Measurements from ENCODE around the gene COL9A1. TPM values are rescaled to one million over a fixed set of nuclear protein-coding genes. Genes with fewer than 3 reads are reported as not detected.
"Not testable (repeated sequence)": the region's sequence is repeated elsewhere in the genome, so short reads cannot be mapped to it uniquely, and the experiment has no call there.

The COL9A1 gene
- not detected for total RNA-seq

DNA sequence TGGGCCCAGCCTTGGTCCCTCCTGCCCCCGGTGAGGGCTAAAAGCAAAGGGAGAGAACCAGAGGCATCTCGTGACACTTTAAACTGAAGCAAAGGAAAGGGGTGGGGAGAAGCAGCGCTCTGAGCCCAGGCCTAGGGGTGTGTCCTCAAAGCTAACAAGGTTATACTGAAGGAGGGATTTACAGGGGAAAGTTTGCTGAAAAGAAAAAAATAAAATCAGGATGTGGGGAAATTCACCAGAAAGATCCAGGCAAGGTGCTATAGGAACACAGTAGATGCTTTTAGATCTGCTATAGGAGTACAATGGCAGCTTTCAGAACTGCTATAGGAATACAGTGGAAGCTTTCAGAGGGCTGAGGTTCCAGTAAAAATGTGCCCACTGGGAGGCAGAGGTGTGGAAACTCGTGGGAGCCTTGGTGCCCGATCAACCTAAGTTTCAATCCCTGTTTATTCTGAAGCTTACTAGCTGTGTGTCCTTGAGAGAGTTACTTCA is at the start of gene COL9A1:
COL9A1 (minus strand) TSS at position 51 of the 492 bp plus-strand sequence. CDS start 160 bp downstream, outside the sequence.
- no peaks in the 10 kb centered on the region for H3K9me3 ChIP-seq
- H3K36me3 ChIP-seq, result no peaks in the 10 kb centered on the region
- H3K4me3 ChIP-seq, result no peak within 1 kb of the TSS
- TF ChIP-seq, protein P1, sequence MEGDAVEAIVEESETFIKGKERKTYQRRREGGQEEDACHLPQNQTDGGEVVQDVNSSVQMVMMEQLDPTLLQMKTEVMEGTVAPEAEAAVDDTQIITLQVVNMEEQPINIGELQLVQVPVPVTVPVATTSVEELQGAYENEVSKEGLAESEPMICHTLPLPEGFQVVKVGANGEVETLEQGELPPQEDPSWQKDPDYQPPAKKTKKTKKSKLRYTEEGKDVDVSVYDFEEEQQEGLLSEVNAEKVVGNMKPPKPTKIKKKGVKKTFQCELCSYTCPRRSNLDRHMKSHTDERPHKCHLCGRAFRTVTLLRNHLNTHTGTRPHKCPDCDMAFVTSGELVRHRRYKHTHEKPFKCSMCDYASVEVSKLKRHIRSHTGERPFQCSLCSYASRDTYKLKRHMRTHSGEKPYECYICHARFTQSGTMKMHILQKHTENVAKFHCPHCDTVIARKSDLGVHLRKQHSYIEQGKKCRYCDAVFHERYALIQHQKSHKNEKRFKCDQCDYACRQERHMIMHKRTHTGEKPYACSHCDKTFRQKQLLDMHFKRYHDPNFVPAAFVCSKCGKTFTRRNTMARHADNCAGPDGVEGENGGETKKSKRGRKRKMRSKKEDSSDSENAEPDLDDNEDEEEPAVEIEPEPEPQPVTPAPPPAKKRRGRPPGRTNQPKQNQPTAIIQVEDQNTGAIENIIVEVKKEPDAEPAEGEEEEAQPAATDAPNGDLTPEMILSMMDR (IDR thresholded peaks at IDR 0.05), result no peak
- H3K27me3 ChIP-seq (replicated peaks; ENCODE audit: insufficient read depth), result no peaks in the 10 kb centered on the region
- H3K4me1 ChIP-seq (ENCODE audit: control insufficient read depth in 1 of 2, low read depth in 2 of 2), result no peaks in the 10 kb centered on the region
- H3K27ac ChIP-seq, result no peak within 1 kb of the TSS
- DNase-seq (ENCODE audit: low spot score), result no peak
- no peak for ATAC-seq (ENCODE audit: insufficient number of reproducible peaks, low FRiP score, low read depth)

DNA sequence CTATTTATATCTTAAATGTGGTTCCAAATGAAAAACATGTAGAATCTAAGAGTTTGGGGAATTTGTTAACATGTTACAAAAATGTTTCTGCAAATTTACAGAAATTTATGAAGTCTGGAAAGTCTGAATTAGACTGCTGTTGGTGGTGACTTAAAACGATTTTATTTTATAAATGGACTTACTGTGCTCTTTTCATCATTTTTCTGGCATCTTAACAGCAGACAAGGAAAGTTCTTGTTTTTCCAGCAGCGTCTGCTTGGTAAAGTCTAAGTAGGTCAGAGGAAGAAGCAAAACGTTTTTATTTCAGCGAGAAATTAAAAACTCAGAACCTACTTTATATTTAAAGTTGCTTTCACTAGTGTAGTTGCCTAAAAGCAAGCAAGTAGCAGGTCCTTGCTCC is 48.6 kb upstream of the COL9A1 start:
- Histone ChIP-seq H3K27me3 (replicated peaks; ENCODE audit: insufficient read depth) (no peaks in the 10 kb centered on the region), H3K4me3 (no peak overlapping the region), H3K27ac (no peak overlapping the region), H3K36me3 (no peaks in the 10 kb centered on the region), H3K9me3 (no peaks in the 10 kb centered on the region), H3K4me1 (ENCODE audit: control insufficient read depth in 1 of 2, low read depth in 2 of 2) (no peaks in the 10 kb centered on the region)
- no peak for ATAC-seq (ENCODE audit: insufficient number of reproducible peaks, low FRiP score, low read depth)
- TF ChIP-seq, protein P1 (IDR thresholded peaks at IDR 0.05), result no peak
- DNase-seq (ENCODE audit: low spot score), result no peak

DNA sequence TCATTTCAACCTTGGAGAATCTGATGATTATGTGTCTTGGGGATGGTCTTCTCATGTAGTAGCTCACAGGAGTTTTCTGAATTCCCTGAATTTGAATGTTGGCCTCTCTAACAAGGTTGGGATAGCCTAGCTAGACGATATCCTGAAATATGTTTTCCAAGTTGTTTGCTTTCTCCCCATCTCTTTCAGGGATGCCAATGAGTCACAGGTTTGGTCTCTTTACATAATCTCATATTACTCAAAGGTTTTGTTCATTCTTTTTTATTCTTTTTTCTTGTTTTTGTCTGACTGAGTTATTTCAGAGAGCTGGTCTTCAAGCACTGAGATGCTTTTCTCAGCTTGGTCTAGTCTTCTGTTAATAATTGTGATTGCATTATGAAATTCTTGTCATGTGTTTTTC is 42.7 kb upstream of the COL9A1 start:
- Histone ChIP-seq H3K27me3 (replicated peaks; ENCODE audit: insufficient read depth) (no peaks in the 10 kb centered on the region), H3K4me3 (no peak overlapping the region), H3K9me3 (no peaks in the 10 kb centered on the region), H3K36me3 (no peaks in the 10 kb centered on the region), H3K27ac (no peak overlapping the region), H3K4me1 (ENCODE audit: control insufficient read depth in 1 of 2, low read depth in 2 of 2) (no peaks in the 10 kb centered on the region)
- TF ChIP-seq, protein P1 (IDR thresholded peaks at IDR 0.05), result no peak
- no peak for ATAC-seq (ENCODE audit: insufficient number of reproducible peaks, low FRiP score, low read depth)
- DNase-seq (ENCODE audit: low spot score), result no peak

DNA sequence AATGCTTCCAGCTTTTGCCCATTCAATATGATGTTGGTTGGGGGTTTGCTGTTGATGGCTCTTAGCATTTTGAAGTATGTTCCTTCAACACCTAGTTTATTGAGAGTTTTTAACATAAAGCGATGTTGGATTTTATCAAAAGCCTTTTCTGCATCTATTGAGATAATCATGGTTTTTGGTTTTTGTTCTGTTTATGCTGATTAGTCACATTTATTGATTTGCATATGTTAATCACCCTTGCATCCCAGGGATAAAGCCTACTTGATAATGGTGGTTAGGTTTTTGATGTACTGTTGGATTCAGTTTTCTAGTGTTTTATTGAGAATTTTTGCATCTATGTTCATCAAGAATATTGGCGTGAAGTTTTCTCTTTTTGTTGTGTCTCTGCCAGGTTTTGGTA is 40.4 kb upstream of the COL9A1 start:
- ATAC-seq (ENCODE audit: insufficient number of reproducible peaks, low FRiP score, low read depth) (no peak), DNase-seq (ENCODE audit: low spot score) (no peak)
- no peaks in the 10 kb centered on the region for H3K9me3 ChIP-seq
- no peak overlapping the region for H3K4me3 ChIP-seq
- H3K27me3 ChIP-seq (replicated peaks; ENCODE audit: insufficient read depth), result no peaks in the 10 kb centered on the region
- H3K27ac ChIP-seq, result no peak overlapping the region
- H3K36me3 ChIP-seq, result no peaks in the 10 kb centered on the region
- no peaks in the 10 kb centered on the region for H3K4me1 ChIP-seq (ENCODE audit: control insufficient read depth in 1 of 2, low read depth in 2 of 2)
- TF ChIP-seq, protein P1 (IDR thresholded peaks at IDR 0.05), result no peak

DNA sequence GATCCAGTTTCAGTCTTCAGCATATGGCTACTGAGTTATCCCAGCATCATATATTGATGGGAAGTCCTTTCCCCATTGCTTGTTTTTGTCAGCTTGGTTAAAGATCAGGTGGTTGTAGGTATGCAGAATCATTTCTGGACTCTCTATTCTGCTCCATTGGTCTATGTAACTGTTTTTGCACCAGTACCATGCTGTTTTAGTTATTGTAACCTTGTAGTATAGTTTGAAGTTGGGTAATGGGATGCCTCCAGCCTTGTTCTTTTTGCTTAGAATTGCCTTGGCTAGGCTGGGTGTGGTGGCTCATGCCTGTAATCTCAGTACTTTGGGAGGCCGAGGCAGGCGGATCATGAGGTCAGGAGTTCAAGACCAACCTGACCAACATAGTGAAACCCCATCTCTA is 36.9 kb upstream of the COL9A1 start:
- H3K4me3 ChIP-seq; H3K27me3 ChIP-seq (replicated peaks; ENCODE audit: insufficient read depth); DNase-seq (ENCODE audit: low spot score); ATAC-seq (ENCODE audit: insufficient number of reproducible peaks, low FRiP score, low read depth); H3K9me3 ChIP-seq; H3K4me1 ChIP-seq (ENCODE audit: control insufficient read depth in 1 of 2, low read depth in 2 of 2); H3K36me3 ChIP-seq; H3K27ac ChIP-seq: not testable (repeated sequence)

DNA sequence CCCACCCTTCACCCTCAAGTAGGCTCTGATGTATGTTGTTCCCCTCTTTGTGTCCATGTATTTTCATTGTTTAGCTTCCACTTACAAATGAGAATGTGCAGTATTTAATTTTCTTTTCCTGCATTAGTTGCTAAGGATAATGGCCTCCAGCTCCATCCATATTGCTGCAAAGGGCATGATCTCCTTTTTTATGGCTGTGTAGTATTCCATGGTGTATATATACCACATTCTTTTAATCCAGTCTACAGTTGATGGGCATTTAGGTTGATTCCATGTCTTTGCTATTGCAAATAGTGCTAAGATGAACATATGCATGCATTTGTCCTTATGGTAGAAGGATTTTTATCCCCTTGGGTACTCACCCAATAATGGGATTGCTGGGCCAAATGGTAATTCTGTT is 35.9 kb upstream of the COL9A1 start:
- Histone ChIP-seq H3K4me3 (no peak overlapping the region), H3K4me1 (ENCODE audit: control insufficient read depth in 1 of 2, low read depth in 2 of 2) (no peaks in the 10 kb centered on the region), H3K27ac (no peak overlapping the region), H3K9me3 (no peaks in the 10 kb centered on the region), H3K36me3 (no peaks in the 10 kb centered on the region), H3K27me3 (replicated peaks; ENCODE audit: insufficient read depth) (no peaks in the 10 kb centered on the region)
- DNase-seq (ENCODE audit: low spot score) (no peak), ATAC-seq (ENCODE audit: insufficient number of reproducible peaks, low FRiP score, low read depth) (no peak)
- TF ChIP-seq, protein P1 (IDR thresholded peaks at IDR 0.05), result no peak
